ENCODE results near the gene FRMD3. TPM values are rescaled to one million over a fixed set of nuclear protein-coding genes. Genes with fewer than 3 reads are reported as not detected.
A peak's percentile ranks its signal among the peaks of the same experiment; 100 is the strongest.

Gene FRMD3
- total RNA-seq, 1 donor from 2014 or later = 1.9 TPM

DNA sequence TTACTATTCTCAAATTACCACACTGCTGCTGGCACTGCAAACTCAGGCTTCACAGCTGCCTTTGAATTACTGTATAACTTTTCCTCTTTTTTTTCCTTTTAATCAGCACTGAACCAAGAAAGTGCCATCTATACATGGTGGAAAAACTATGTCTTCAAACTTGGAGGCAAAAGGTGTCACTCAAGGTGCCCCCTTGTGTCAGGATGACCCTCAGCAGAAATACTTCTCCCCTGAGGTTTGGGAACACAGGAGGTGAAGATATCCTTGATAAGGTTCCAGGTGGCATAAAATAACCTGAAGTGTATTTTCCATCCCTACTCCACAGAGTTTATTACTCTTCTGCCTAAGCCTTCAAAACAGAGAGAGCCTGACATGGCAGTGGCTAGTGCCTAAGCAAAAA, 14.5 kb downstream of the FRMD3 start:
- Histone ChIP-seq H3K9me3 (ENCODE audit: low read depth) (peaks cover under 1% of the 10 kb centered on the region), H3K27me3 (no peaks in the 10 kb centered on the region), H3K27ac (no peak overlapping the region), H2AFZ (replicated peaks) (no peak overlapping the region), H4K20me1 (ENCODE audit: low read depth) (no peaks in the 10 kb centered on the region), H3K4me1 (peaks cover 16% of the 10 kb centered on the region), H3K9ac (no peak overlapping the region), H3K79me2 (ENCODE audit: low read depth) (no peaks in the 10 kb centered on the region), H3K4me3 (no peak overlapping the region), H3F3A (ENCODE audit: low read depth) (peaks cover 3% of the 10 kb centered on the region), H3K4me2 (no peak overlapping the region), H3K36me3 (no peaks in the 10 kb centered on the region)
- peaks cover 4% of the 10 kb centered on the region for H3K27me3 Mint-ChIP-seq (ENCODE audit: insufficient read depth, low read depth)
- H3K4me1 Mint-ChIP-seq = peaks cover 22% of the 10 kb centered on the region
- no peak for TF ChIP-seq EZH2phosphoT487 (IDR thresholded peaks at IDR 0.05)
- TF ChIP-seq, protein P1, sequence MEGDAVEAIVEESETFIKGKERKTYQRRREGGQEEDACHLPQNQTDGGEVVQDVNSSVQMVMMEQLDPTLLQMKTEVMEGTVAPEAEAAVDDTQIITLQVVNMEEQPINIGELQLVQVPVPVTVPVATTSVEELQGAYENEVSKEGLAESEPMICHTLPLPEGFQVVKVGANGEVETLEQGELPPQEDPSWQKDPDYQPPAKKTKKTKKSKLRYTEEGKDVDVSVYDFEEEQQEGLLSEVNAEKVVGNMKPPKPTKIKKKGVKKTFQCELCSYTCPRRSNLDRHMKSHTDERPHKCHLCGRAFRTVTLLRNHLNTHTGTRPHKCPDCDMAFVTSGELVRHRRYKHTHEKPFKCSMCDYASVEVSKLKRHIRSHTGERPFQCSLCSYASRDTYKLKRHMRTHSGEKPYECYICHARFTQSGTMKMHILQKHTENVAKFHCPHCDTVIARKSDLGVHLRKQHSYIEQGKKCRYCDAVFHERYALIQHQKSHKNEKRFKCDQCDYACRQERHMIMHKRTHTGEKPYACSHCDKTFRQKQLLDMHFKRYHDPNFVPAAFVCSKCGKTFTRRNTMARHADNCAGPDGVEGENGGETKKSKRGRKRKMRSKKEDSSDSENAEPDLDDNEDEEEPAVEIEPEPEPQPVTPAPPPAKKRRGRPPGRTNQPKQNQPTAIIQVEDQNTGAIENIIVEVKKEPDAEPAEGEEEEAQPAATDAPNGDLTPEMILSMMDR (IDR thresholded peaks at IDR 0.05) = peak; percentile 25
- peaks cover 6% of the 10 kb centered on the region for H3K9me3 Mint-ChIP-seq
- no peak overlapping the region for H3K27ac Mint-ChIP-seq
- H3K4me3 Mint-ChIP-seq = no peak overlapping the region
- no peaks in the 10 kb centered on the region for H3K36me3 Mint-ChIP-seq
- no peak for DNase-seq (ENCODE audit: low spot score)

DNA sequence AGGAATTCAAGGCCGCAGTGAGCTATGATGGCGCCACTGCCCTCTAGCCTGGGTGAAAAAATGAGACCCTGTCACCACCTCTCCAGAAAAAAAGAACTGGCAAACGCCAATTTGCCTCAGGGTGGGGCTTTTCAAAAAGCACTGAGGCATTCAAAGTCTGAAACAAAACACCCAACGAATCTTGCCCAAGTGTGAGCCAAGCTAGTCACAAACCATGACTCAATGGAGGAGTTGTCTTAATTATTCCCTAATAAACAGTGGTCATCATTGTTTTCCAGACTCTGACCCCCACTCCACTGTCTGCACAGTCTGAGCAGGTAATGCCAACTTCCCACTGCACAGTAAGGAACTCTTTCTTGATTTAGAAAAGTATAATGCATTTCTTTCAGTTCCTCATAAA, 16.8 kb downstream of the FRMD3 start:
- Histone ChIP-seq H3K4me2 (no peak overlapping the region), H3K27me3 (no peaks in the 10 kb centered on the region), H3K9ac (no peak overlapping the region), H3K9me3 (ENCODE audit: low read depth) (no peaks in the 10 kb centered on the region), H3K4me1 (peaks cover 2% of the 10 kb centered on the region), H3K4me3 (no peak overlapping the region), H3F3A (ENCODE audit: low read depth) (peaks cover under 1% of the 10 kb centered on the region), H3K36me3 (no peaks in the 10 kb centered on the region), H3K27ac (no peak overlapping the region), H2AFZ (replicated peaks) (no peak overlapping the region), H3K79me2 (ENCODE audit: low read depth) (no peaks in the 10 kb centered on the region), H4K20me1 (ENCODE audit: low read depth) (no peaks in the 10 kb centered on the region)
- H3K27me3 Mint-ChIP-seq (ENCODE audit: insufficient read depth, low read depth) = peaks cover 4% of the 10 kb centered on the region
- H3K4me1 Mint-ChIP-seq = peaks cover 8% of the 10 kb centered on the region
- H3K27ac Mint-ChIP-seq = no peak overlapping the region
- H3K9me3 Mint-ChIP-seq = peaks cover 17% of the 10 kb centered on the region
- TF ChIP-seq EZH2 (IDR thresholded peaks at IDR 0.05) (no peak), EZH2phosphoT487 (IDR thresholded peaks at IDR 0.05) (no peak)
- TF ChIP-seq, protein P1 (IDR thresholded peaks at IDR 0.05) = no peak
- no peak for DNase-seq (ENCODE audit: low spot score)
- no peak overlapping the region for H3K4me3 Mint-ChIP-seq
- H3K36me3 Mint-ChIP-seq = no peaks in the 10 kb centered on the region

DNA sequence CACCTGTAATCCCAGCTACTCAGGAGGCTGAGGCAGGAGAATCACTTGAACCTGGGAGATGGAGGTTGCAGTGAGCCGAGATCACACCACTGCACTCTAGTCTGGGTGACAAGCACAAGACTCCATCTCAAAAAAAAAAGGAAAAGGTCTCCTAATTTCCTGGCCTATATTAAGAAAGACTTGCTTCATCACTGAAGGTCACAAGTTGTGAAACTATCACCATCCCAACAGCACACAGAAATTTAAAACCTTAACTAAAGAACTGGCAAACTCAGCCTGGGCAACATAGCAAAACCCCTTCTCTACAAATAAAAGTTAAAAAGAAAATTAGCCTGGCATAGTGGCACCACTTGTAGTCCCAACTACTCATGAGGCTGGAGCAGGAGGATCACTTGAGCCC, 17.2 kb downstream of the FRMD3 start:
- Mint-ChIP-seq H3K27ac (no peak overlapping the region), H3K27me3 (ENCODE audit: insufficient read depth, low read depth) (peaks cover 4% of the 10 kb centered on the region), H3K36me3 (no peaks in the 10 kb centered on the region), H3K4me1 (peaks cover 4% of the 10 kb centered on the region), H3K9me3 (peaks cover 18% of the 10 kb centered on the region), H3K4me3 (no peak overlapping the region)
- TF ChIP-seq, protein P1 (IDR thresholded peaks at IDR 0.05) = no peak
- no peak for TF ChIP-seq EZH2phosphoT487 (IDR thresholded peaks at IDR 0.05)
- no peak overlapping the region for H3K4me2 ChIP-seq
- no peaks in the 10 kb centered on the region for H4K20me1 ChIP-seq (ENCODE audit: low read depth)
- no peaks in the 10 kb centered on the region for H3K79me2 ChIP-seq (ENCODE audit: low read depth)
- no peaks in the 10 kb centered on the region for H3F3A ChIP-seq (ENCODE audit: low read depth)
- DNase-seq (ENCODE audit: low spot score) = no peak
- no peak overlapping the region for H3K27ac ChIP-seq
- H3K36me3 ChIP-seq = no peaks in the 10 kb centered on the region
- H3K9ac ChIP-seq = no peak overlapping the region
- no peaks in the 10 kb centered on the region for H3K4me1 ChIP-seq
- no peak overlapping the region for H2AFZ ChIP-seq (replicated peaks)
- H3K9me3 ChIP-seq (ENCODE audit: low read depth) = no peaks in the 10 kb centered on the region
- H3K4me3 ChIP-seq = no peak overlapping the region
- H3K27me3 ChIP-seq = no peaks in the 10 kb centered on the region
